COLO829 (cell line): ENCODE measurements around the gene ATG5.
"Not testable (repeated sequence)": the region's sequence is repeated elsewhere in the genome, so short reads cannot be mapped to it uniquely, and the experiment has no call there.

Experiments used
- DNase-seq: peaks from one replicate; pipeline ENCODE4 v3.0.0; 2012; ENCODE audit warnings: low spot score

Gene ATG5

DNA sequence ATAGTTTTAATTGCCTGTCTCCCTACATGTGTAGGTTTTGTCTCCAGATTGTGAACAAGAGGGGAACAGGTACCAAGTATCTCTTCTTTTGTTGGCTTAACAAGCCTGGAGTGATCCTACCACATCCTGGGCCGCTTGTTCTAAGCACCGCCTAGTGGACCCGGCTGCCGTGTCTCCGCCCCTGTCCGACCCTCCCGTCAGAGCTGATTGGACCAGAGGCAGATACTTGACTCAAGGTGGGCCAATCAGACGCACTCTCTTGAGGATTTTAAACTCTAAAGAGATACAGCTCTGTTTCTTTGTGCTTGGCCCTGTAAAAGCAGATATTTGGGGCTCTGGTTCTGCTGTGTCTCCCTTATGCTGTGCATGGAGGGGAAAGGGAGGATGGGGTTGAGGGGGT is 171.2 kb downstream of the ATG5 start:
- no peak for DNase-seq

DNA sequence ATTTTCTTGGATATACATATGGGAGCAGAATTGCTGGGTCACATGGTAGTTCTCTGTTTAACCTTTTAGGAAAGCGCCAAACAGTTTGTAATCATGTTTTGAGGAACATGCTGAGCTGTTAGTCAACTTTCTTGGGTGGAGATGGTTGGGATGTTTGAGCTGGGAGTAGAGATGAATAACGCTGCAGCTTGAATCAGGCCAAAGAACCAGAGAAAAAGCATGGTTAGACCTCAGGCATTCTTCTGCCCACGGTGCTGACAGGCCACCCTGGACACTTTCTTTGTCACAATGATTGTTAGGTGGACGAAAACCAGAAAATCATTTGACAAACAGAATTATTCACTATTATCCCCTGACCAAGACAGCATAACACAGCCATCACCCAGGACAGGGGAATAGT is 172.6 kb downstream of the ATG5 start:
- no peak for DNase-seq

DNA sequence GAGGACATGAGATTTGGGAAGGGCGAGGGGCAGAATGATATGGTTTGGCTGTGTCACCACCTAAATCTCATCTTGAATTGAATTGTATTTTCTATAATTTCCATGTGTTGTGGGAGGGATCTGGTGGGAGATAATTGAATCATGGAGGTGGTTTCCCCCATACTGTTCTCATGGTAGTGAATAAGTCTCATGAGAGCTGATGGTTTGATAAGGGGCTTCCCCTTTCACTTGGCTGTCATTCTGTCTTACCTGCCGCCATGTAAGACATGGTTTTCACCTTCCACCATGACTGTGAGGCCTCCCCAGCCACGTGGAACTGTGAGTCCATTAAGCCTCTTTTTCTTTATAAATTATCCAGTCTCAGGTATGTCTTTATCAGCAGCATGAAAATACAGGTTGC is 173.1 kb downstream of the ATG5 start:
- DNase-seq = not testable (repeated sequence)

DNA sequence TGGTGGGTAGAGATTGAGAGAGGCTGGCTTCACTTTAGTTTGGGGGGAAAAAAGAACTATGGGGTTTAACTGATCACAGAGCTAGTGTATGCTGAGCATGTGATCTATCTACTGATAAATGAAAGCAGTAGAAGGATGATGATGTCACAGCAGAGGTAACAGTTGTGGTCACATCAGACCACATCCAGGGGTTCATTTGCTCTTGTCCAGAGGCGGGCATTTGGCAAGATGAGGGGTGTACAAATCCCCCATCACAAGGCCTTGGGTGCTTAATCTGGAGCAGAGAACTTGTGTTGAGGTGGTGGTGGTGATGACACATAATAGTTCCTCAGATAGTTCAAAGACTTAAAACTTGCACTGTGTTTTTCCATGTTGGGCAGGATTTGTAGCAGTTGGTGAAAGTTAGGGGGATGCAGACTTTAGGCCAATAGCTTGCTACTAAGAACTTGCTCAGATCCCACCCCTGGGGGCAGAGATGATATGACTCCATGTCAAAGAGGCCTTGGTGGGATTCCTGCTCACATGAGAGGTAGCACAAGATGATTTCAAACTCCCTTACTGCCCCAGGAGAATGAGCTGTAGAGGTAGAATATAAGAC is 176.0 kb downstream of the ATG5 start:
- no peak for DNase-seq

- no peak for DNase-seq
Measured at GRCh38 chr6:106147476-106147875, 178.1 kb downstream of the ATG5 start.

DNA sequence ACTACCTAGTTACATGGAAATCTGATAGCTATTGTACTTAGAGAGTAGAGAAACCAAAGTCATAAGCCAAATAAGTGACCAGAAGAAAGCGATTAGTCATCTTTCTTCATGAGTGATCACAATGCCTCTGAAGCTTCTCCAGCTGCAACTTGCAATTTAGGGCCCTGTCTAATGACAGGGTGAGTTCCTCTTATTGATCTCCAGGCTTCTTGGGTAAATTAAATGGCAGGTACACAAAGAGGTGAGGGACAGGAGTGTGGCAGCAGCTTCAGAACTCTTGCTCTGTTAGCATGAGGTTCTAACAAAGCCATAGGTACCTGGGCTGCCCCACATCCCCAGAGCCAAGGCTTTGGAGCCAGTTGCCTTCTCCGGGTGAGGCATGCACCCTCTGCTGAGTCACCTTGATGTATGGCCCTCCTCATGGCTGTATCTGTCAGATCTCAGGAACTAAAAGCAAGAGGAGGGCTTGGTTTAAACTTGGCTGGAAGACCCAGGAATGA is 178.7 kb downstream of the ATG5 start:
- no peak for DNase-seq

DNA sequence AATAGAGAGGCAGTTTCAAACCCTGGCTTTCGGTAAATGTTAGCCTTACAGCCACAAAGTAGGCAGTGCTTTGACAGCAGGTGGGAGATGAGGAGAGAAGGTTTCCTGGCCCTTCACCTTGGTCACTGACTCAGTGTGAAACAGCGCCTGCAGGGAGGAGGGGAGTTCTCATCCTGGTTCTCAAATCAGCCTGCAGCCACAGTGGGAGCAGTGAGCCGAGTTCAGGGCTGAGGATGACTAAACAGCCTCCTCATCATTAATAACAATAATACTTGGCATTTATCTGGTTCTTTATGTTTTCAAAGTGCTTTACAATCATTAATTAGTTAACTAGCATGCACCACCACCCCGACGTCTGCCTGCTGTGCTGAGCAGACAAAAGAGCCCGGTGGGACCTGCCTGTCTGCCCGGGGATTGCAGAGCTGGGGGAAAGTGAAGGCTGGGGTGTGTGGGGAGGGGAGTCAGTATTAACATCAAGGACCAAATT is 179.8 kb downstream of the ATG5 start:
- no peak for DNase-seq

DNA sequence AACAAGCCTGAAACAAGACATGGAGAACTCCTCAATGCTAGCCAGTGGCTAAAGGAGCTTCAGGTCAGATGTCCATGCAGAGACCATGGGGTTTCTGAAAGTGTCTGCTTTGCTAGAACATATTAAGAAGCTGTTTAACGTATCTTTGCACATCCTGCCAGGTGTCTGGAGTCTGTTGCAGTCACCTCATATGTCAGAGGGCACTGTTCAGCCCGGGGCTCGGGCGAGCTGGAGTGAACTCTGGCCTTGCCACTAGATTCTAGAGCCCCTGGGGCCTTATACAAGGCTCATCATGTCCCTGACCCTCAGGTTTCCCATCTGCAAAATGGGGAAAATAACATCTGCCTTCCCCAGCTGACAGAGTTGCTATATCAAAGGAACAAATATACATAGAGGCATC is 180.4 kb downstream of the ATG5 start:
- DNase-seq = no peak

- no peak for DNase-seq
Measured at GRCh38 chr6:106143665-106144064, 181.9 kb downstream of the ATG5 start.

DNA sequence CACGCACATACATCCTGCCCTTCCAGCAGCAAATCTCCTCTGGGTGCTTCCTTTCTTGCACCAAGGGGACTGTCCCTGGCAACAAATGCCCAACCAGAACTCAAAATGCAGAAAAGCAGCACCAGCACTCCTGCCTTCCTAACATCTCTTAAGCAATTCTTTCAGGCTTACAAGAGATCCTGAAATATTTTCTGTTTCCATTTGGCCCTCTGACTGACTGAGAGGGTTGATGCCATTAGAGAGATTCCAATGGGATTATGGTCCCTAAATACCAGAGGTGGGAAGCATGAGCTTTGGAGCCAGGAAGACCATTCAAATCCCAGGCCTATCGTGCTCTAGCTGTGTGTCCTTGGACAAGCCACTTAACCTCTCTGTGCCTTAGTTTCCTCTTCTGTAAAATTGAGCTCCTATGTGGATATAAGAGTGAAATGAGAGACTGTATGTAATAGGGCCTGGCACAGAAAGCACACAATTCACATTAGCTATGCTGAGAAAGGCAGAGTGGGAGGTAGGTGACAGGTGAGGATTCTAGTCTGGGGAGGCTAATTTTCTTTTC is 182.6 kb downstream of the ATG5 start:
- no peak for DNase-seq

- DNase-seq = no peak
Measured at GRCh38 chr6:106141441-106142237, 183.9 kb downstream of the ATG5 start.

GRCh38 chr6:106138151-106138550 is 187.4 kb downstream of the ATG5 start:
- DNase-seq = no peak

DNA sequence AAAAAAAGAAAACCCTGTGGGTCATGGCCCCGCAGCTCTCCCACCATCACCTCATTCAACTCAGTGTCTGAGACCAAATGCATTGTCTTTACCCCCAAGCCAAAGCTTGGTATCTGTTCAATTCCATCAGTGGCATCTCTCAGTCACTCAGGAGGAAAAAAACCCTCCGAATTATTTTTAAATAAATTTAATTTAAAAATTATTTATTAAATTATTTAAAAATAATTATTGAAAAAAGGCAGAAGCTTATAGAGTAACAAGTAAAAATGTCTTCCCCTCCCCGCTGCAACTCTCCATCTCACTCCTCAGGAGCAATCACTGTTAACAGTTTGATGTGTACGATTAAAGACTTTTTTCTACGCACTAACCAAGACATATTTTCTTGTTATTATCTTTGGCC is 188.7 kb downstream of the ATG5 start:
- no peak for DNase-seq

GRCh38 chr6:106135911-106136571 is 189.5 kb downstream of the ATG5 start:
- DNase-seq = no peak

DNA sequence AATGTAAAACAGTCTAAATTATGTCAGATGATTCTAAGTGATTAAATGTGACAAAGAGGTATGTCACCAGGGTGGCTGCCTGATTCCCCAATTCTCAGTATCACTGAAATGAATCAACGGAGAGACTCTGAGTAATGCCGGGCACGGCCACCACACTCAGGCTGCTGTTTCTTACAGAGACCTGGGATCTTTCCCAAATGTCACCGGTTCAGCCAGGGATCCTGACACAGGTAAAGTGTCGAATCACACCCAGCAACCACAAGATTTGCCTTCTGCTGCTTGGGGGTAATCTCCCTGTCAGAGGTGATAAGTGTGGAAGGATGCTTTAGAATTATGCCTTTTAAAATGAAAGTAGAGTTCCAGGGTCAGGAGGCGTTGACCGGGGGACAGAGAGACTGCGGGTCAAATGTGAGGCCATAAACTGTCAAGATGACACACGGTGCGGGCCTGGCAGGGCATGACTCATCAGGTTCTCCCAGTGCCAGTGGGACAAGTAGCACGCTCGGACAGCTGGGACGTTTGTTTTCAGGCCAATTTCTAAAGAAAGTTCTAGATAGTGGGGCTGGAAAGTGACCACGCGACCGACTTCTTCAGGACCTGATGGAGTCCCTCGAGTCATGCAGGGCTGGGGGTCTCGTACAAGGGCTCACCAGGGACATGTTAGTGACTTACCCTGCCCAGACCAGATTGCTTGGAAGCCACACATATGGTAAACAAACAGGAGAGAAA is 190.5 kb downstream of the ATG5 start:
- no peak for DNase-seq
